Thoracic aorta (tissue), 2 donors: ENCODE data around the gene CDH23. TPM values are rescaled to one million over a fixed set of nuclear protein-coding genes. Genes with fewer than 3 reads are reported as not detected.

Source experiments
- ATAC-seq: fragments of 150-250 bp; one replicate; pipeline ENCODE4 v1.8.0; 2017; ENCODE audit warnings: low read depth; ENCODE audit not compliant: insufficient number of reproducible peaks, low FRiP score
- DNase-seq: peaks from one replicate; pipeline ENCODE4 v3.0.0-alpha.2; 2020; ENCODE audit warnings: low spot score
- H3K27ac ChIP-seq, 2 donors: fragments of 200-600 bp; sonication (generic); 1 replicate in 1 of 2; 2 replicates in 1 of 2; pipeline ENCODE4 v1.5.1; 2016; ENCODE audit warnings: mild to moderate bottlenecking in 2 of 2, moderate library complexity in 2 of 2
- H3K27me3 ChIP-seq: fragments of 200-600 bp; sonication (generic); replicated peaks from 2 replicates; pipeline ENCODE4 v1.6.0; 2016; ENCODE audit warnings: mild to moderate bottlenecking; ENCODE audit not compliant: insufficient read depth
- H3K36me3 ChIP-seq: fragments of 200-600 bp; sonication (generic); one replicate; pipeline ENCODE4 v1.5.1; 2016
- H3K4me1 ChIP-seq, 2 donors: fragments of 200-600 bp; sonication (generic); 1 replicate in 1 of 2; 2 replicates in 1 of 2; pipeline versions ENCODE4 v1.5.1 to v1.6.0; 2016; ENCODE audit warnings: low read depth in 2 of 2, mild to moderate bottlenecking in 1 of 2; ENCODE audit not compliant: control insufficient read depth in 1 of 2
- H3K4me3 ChIP-seq: fragments of 200-600 bp; sonication (generic); 2 replicates; pipeline ENCODE4 v1.5.1; 2016; ENCODE audit warnings: mild to moderate bottlenecking
- H3K9me3 ChIP-seq: fragments of 200-600 bp; sonication (generic); 2 replicates; pipeline ENCODE4 v1.5.1; 2016
- CTCF ChIP-seq: fragments of 200-600 bp; sonication (generic); IDR thresholded peaks from one replicate; pipeline ENCODE4 v1.5.1; 2019; ENCODE audit warnings: antibody characterized with exemption
- total RNA-seq, 2 donors: library from RNA; depleted of rRNA; stranded (reverse); fragments of >200 nt; gene quantifications; one replicate each; pipeline versions ENCODE4 v1.1.0 to v1.2.3, GENCODE V29; 2016

CDH23 gene
- total RNA-seq, 2 donors from 2014 or later: 10.6 to 10.8 TPM

GRCh38 chr10:71402005-71402404 is 5.3 kb downstream of the CDH23 start:
- ATAC-seq (no peak), DNase-seq (no peak)
- Histone ChIP-seq H3K4me3 (no peak overlapping the region), H3K36me3 (no peaks in the 10 kb centered on the region), H3K4me1 (peaks cover 10 to 17% of the 10 kb centered on the region in 2 donors), H3K27me3 (no peaks in the 10 kb centered on the region), H3K9me3 (no peaks in the 10 kb centered on the region), H3K27ac (no peak overlapping the region)
- no peak for TF ChIP-seq CTCF

DNA sequence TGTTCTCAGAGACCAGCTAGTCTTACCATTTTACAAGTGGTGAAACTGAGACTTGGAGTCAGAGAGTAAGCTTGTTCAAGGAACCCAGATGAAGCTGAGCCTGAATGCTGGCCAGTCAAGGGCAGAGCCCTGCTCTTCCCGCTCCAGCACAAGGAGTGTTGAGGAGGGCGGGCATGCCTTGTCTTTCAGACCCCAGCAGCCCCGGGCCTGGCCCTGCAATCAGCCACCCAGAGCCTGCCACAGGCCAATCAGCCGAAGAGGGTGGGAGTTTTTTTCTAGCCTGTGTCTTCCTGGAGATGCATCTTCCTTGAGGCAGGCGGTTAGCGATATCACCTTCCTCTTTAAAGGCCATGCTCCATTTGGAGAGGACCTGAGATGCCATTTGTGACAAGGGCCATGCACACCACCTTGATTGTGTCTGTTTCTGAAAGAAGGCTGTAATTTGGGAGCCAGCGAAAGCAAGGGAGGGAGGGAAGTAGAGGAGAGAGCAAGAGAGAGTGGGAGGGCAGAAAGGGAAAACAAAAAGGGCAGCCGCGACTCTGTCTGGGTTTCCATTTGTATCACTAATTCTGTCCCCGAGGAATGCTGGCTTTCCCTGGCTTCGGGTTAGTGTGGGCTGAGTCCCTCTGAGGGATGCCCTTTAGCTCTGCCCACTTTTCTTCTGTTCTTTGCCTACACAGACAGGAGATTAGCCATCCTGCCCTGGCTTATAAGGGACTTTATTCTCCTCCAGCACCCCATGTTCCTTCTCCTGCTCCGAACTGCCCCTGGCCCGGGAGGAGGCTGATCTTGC is 8.0 kb downstream of the CDH23 start:
- no peak overlapping the region for H3K4me3 ChIP-seq
- H3K36me3 ChIP-seq: no peaks in the 10 kb centered on the region
- H3K27me3 ChIP-seq: no peaks in the 10 kb centered on the region
- no peaks in the 10 kb centered on the region for H3K9me3 ChIP-seq
- DNase-seq (no peak), ATAC-seq (no peak)
- no peak for TF ChIP-seq CTCF
- no peaks in the 10 kb centered on the region for H3K4me1 ChIP-seq
- H3K27ac ChIP-seq: no peak overlapping the region

DNA sequence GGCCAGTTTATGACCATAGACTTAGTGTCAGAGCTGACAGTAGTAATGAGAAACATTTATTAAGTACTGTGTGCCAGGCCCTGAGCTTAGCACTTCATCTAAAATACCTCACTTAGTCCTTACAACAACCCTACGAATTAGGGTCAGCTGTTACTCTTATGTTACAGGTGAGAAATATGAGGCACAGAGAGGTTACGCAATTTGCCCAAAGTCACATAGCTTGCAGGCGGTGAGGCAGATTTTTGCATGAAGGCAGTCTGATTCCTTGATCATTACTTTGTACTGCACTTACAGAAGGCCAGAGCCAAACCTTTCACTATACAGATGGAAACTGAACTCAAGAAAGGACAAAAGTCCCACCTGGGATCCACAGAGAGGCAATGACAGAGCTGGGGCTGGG is 10.2 kb downstream of the CDH23 start:
- Histone ChIP-seq H3K36me3 (no peaks in the 10 kb centered on the region), H3K4me1 (no peaks in the 10 kb centered on the region), H3K4me3 (no peak overlapping the region), H3K27ac (no peak overlapping the region), H3K27me3 (no peaks in the 10 kb centered on the region), H3K9me3 (peaks cover 5% of the 10 kb centered on the region)
- DNase-seq (no peak), ATAC-seq (no peak)
- no peak for TF ChIP-seq CTCF

- no peak for DNase-seq
- TF ChIP-seq CTCF: no peak
- no peak for ATAC-seq
- Histone ChIP-seq H3K36me3 (no peaks in the 10 kb centered on the region), H3K27ac (no peak overlapping the region), H3K4me3 (no peak overlapping the region), H3K4me1 (no peaks in the 10 kb centered on the region), H3K9me3 (peaks cover 7% of the 10 kb centered on the region), H3K27me3 (no peaks in the 10 kb centered on the region)
These were observed 11.9 kb downstream of the CDH23 start for GRCh38 chr10:71408436-71409225.

DNA sequence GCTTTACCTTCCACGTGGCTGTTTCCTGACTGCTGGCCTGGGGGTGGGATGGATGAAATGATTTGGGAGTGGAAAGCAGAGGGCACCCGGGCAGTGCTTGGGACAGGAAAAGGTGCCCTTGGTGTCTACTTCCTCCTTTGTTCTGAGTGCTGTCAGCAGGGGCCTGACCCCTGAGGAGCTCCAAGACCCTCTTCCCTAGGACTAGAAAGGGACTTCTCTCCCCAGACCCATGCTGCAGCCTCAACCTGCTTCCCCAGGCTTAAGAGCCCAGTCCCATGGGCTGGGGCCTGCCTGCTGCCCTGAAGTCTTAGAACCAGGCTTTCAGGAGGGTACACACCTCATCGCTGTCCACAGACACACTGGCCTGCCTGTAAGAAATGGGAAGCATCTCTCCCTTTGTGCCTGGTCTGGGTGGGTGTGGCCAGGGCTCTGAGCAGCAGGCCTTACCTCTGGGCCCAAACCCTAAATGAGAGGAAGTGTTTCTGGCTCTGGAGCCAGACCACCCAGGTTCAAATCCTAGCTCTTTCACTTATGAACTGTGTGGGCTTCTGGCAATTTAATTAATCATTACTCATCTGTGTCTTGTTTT is 12.9 kb downstream of the CDH23 start:
- no peaks in the 10 kb centered on the region for H3K36me3 ChIP-seq
- ATAC-seq: no peak
- no peak for TF ChIP-seq CTCF
- peaks cover 7% of the 10 kb centered on the region for H3K9me3 ChIP-seq
- no peak overlapping the region for H3K27ac ChIP-seq
- H3K4me3 ChIP-seq: no peak overlapping the region
- H3K4me1 ChIP-seq: peaks cover 0 to 4% of the 10 kb centered on the region in 2 donors
- no peak for DNase-seq
- no peaks in the 10 kb centered on the region for H3K27me3 ChIP-seq
